ENCODE measurements around the gene TNNC2.
"Not testable (repeated sequence)": the region's sequence is repeated elsewhere in the genome, so short reads cannot be mapped to it uniquely, and the experiment has no call there.

The TNNC2 gene

DNA sequence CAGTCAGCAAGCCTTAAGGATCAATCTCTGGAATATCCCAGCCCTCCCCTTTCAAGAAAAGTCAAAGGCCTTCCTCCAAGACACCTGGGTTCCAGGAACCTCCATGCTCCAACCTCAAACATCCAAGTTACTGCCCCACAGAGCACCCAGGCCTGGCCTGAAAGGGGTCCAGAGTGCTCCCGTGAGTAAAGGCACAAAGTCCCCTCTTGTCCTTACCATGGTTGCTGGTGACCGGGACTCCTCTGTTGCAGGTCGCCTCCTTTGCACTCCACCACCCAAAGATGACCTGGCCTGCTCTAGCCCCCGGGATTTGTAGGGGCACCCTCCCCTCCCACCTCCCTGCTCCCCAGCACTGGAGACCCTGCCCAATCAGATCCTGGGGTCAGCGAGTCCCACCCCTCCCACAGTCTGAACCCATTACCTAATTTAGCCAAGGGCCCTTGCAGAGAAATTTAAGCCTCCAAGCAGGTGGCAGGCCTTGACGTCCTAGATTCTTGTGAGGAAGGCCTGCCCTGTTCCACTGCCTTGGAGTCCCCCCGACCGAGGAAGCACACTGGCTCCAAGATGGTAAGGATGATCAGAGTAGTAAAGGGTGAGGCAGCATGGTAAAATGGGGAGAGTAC, at the start of gene TNNC2:
TNNC2 (minus strand) TSS at position 283 of the 623 bp plus-strand sequence; CDS start at position 219, 64 bp downstream.
- no peak for DNase-seq

GRCh38 chr20:45874576-45874975, 47.5 kb upstream of the TNNC2 start:
- DNase-seq, result no peak

DNA sequence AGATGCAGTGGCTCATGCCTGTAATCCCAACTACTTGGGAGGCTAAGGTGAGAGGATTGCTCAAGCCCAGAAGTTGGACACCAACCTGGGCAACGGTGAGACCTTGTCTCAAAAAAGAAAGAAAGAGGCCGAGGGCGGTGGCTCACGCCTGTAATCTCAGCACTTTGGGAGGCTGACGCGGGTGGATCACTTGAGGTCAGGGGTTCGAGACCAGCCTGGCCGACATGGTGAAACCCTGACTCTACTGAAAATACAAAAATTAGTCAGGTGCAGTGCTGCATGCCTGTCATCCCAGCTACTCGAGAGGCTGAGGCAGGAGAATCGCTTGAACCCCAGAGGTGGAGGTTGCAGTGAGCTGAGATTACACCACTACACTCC, 47.0 kb upstream of the TNNC2 start:
- DNase-seq, result not testable (repeated sequence)

DNA sequence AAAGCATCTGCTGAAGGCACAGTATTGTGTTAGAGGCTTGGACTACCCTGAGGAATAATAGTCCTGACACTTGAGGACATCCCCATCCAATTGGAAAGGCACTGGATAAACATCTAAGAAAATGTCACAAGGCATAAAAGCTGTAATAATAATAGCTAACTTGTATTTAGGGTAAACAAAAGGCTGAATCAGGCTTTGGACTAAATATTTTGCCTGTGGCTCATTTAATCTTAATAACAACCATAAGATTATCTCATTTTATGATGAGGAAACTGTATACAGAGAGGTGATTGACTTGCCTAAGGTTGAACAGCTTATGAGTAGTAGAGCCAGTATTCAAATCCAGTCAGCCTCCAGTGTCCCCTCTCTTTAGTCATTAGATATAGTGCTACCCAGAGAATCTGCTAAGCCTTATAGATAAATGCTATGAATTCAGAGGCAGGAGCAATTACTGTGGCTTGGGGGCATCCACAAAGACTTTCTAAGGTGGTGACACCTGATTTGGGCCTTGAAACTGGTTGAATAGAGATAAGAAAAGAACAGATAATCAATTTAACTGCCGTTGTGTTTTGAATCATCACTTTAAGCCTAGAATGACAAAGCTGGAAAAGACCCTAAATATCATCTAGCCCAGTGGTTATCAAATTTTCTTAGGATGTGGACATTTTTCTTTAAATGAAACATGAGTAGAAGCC, 46.4 kb upstream of the TNNC2 start:
- no peak for DNase-seq

- DNase-seq, result no peak
These were observed 45.5 kb upstream of the TNNC2 start for GRCh38 chr20:45872626-45873025.

GRCh38 chr20:45867819-45868176, 40.7 kb upstream of the TNNC2 start:
- DNase-seq, result no peak

DNA sequence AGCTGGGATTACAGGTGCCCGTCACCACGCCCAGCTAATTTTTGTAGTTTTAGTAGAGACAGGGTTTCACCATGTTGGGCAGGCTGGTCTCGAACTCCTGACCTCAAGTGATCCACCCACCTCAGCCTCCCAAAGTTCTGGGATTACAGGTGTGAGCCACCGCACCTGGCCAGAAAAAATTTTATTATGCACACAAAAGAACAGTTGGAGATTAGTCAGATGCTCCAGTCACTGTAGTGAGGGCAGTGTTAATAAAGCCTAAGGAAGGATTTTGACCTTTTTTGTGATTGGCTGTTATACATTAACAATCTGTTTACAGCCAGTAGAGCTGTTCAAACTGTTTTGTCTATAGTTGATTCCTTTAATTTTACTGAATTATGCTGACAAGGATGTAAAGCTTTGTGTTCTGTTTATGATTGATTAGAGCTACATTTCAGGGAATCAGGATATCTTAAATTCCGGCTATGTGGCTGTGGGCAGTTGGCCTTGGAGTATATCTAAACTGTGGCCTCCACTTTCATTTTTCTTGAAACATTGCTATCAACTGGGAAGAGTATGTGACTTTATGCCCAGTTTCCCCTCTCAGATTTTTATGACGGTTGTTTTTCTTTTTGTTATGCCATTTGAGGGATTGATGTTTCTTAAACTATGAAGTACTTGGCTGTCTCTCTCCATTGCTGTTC, 40.2 kb upstream of the TNNC2 start:
- DNase-seq, result no peak

DNA sequence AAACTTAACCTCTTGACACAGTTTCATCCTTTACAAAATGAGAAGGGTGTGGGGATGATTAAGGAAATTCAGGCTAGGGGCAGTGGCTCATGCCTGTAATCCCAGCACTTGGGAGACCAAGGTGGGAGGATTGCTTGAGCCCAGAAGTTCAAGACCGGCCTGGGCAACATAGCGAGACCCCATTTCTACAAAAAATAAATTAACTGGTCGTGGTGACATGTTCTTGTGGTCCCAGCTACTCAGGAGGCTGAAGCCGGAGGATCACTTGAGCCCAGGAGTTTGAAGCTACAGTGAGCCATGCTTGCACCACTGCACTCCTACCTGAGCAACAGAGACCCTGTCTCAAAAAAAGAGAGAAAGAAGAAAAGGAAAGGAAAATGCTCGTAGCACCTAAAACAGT, 39.3 kb upstream of the TNNC2 start:
- DNase-seq, result no peak

GRCh38 chr20:45863543-45864470, 36.7 kb upstream of the TNNC2 start:
- DNase-seq, result no peak

DNA sequence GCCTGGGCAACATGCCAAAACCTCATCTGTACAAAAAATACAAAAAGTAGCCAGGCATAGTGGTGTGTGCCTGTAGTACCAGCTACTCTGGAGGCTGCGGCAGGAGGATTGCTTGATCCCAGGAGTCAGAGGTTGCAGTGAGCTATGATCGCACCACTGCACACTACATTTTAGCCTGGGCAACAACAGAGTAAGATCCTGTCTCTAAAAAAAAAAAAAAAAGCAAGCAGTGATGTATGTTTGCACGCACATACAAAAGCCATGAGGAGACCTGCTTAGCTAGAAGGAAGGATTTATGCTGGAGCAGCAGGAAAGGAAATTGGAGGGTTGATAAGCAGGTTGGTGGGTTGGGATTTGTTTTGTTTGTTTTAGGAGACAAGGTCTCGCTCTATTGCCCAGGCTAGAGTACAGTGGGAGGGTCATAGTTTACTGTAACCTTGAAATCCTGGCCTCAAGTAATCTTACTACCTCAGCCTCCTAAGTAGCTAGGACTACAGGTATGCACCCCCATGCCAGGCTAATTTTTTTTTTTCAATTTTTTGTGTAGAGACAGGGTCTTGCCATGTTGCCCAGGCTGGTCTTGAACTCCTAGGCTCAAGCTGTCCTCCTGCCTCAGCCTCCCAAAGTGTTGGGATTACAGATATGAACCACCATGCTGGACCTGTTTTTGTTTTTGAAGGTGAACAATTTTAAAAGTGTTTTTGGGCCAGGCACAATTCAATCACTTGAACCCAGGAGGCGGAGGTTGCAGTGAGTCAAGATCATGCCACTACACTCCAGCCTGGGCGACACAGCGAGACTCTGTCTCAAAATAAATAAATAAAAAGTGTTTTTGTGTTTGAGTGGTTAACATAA, 34.3 kb upstream of the TNNC2 start:
- no peak for DNase-seq

- peak; percentile 86 for DNase-seq
These were observed 33.6 kb upstream of the TNNC2 start for GRCh38 chr20:45860560-45861220.

- no peak for DNase-seq
These were observed 32.8 kb upstream of the TNNC2 start for GRCh38 chr20:45859916-45860315.

- DNase-seq, result no peak
These were observed 30.7 kb upstream of the TNNC2 start for GRCh38 chr20:45857882-45858216.

DNA sequence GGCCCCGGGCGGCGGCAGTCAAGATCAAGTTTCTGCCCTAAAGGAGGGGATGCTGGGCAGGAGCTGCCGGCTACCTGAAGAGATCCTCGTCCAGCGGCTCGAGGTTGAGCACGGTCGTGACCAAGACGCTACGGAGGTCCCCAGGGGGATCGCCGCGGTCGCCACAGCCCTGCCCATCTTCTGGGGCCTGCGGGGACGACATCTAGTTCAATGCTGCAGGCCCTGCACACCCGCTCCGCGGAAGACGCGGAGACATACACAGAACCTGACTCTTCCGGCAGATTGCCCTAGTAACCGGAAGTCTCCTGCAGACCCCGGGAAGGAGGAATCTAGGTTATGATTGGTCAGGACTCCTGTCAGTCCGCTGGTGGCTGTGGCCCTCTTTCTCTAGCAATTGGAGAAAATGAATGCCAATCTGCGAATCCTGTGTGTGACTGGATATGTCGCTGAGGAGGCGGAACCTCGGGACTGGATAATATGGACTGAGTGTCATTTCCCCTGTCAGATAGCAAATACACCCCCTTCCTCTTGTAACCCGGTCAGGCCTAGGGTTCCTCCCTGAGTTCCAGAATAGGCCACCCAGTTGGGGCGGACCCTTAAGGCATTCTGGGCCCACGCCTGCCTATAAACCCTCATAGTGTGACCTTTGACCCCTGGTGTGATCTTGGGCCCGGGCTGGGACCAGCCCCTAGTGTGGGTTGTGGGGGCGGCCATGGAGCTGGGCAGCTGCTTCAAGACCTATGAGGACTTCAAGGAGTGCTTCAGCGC, 30.2 kb upstream of the TNNC2 start, which contains the start of the genes ACOT8 and ZSWIM3:
ACOT8 (minus strand) TSS at position 279 of the 768 bp plus-strand sequence; CDS start at position 202, 77 bp downstream.
ZSWIM3 (plus strand) TSS at position 501 of the 768 bp plus-strand sequence; CDS start at position 713, 212 bp downstream.
- DNase-seq, result peak; percentile 100

- no peak for DNase-seq
These were observed 26.4 kb upstream of the TNNC2 start for GRCh38 chr20:45853484-45853883.

- no peak for DNase-seq
These were observed 25.2 kb upstream of the TNNC2 start for GRCh38 chr20:45852326-45852725.

DNA sequence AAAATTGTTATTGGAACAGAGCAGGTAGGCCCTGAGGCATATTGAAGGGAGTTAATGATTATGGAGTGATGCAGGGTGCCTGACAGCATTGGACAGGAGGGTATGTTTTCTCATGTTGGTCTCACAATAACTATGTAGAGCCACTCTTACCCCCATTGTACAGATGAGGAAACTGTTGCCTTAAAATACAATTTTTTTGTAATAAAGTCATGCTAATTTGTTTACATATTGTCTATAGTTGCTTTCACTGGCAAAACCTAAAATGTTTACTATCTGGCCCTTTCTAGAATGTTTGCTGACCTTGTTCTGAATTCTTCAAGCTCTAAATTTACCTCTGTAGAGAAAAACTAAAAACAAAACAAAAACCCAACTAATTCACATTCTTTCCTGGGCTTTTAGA, 24.4 kb upstream of the TNNC2 start:
- no peak for DNase-seq

DNA sequence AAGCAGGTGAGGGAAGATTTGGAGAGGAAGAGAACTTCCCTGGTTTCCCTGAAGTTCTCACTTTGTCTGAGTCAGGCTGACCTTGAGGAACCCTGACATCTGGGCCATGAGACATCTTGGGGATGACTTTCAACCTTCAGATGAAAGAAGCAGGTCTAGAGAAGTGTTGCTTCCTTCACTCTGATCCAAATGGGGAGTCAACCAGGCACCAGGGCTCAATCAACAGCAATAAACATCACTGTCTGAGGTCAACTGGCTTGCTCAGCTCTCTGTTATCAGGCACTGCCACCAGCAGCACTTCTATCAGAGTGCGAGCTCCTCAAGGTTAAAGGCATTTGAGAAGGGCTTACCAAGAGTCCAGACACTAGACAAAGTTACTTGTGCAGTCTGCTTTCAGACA, 23.8 kb upstream of the TNNC2 start:
- DNase-seq, result no peak

DNA sequence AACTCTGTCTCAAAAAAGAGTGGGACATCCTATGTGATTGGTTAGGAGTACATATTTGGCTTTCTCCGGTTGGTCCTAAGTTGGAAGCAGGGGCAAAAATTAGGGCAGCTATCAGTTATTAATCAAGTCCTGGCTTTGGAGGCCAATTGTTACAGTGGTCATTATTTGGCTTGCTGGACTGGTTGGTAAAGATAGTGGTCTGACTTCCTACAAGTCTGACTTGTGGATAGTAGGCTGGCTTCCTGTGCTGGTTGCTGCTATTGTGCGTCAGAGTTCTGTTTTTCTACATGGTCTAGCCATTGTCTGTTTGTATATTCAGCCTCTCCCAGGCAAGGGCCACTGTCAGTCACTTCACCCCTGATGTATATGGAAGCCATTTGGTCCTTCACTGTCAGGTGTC, 23.1 kb upstream of the TNNC2 start:
- no peak for DNase-seq

- DNase-seq, result no peak
These were observed 22.0 kb upstream of the TNNC2 start for GRCh38 chr20:45848969-45849582.
